Stimulated activated naive CD8-positive, alpha-beta T cell treated with anti-CD3 and anti-CD28 coated beads, Interleukin-15, Interleukin-2, amounts not matched to agents 100 ng/mL and 50 ng/mL, for 24 hours (primary cell): Measurements from ENCODE around the gene WWC2.

Source experiments
- H3K27ac Mint-ChIP-seq: one replicate; pipeline ENCODE4 v1.8.0; 2021; ENCODE audit warnings: mild to moderate bottlenecking, mixed read lengths
- H3K27me3 Mint-ChIP-seq: one replicate; pipeline ENCODE4 v1.8.0; 2021; ENCODE audit warnings: mixed read lengths
- H3K36me3 Mint-ChIP-seq: one replicate; pipeline ENCODE4 v1.8.0; 2021; ENCODE audit warnings: low read depth, mixed read lengths
- H3K4me1 Mint-ChIP-seq: one replicate; pipeline ENCODE4 v1.8.0; 2021; ENCODE audit warnings: low read depth, mixed read lengths
- H3K4me3 Mint-ChIP-seq: one replicate; pipeline ENCODE4 v1.8.0; 2021; ENCODE audit warnings: mild to moderate bottlenecking, mixed read lengths
- H3K9me3 Mint-ChIP-seq: one replicate; pipeline ENCODE4 v1.8.0; 2021; ENCODE audit warnings: mixed read lengths

WWC2 gene

GRCh38 chr4:183163135-183163534 lies 64.1 kb downstream of the WWC2 start:
- Mint-ChIP-seq H3K4me1 (peaks cover 3% of the 10 kb centered on the region), H3K4me3 (no peak overlapping the region), H3K9me3 (no peaks in the 10 kb centered on the region), H3K36me3 (no peaks in the 10 kb centered on the region), H3K27ac (no peak overlapping the region), H3K27me3 (peaks cover 21% of the 10 kb centered on the region)

GRCh38 chr4:183164963-183165362 lies 65.9 kb downstream of the WWC2 start:
- Mint-ChIP-seq H3K27ac (no peak overlapping the region), H3K9me3 (no peaks in the 10 kb centered on the region)

GRCh38 chr4:183165376-183165775 lies 66.3 kb downstream of the WWC2 start:
- peaks cover 17% of the 10 kb centered on the region for H3K27me3 Mint-ChIP-seq
- no peaks in the 10 kb centered on the region for H3K36me3 Mint-ChIP-seq
- H3K9me3 Mint-ChIP-seq, result no peaks in the 10 kb centered on the region
- no peak overlapping the region for H3K4me3 Mint-ChIP-seq
- H3K27ac Mint-ChIP-seq, result no peak overlapping the region
- H3K4me1 Mint-ChIP-seq, result no peaks in the 10 kb centered on the region

More at GRCh38 chr4:183164963-183165362, 65.9 kb downstream of the WWC2 start:
- H3K36me3 Mint-ChIP-seq, result no peaks in the 10 kb centered on the region
- H3K4me1 Mint-ChIP-seq, result no peaks in the 10 kb centered on the region
- peaks cover 17% of the 10 kb centered on the region for H3K27me3 Mint-ChIP-seq
- H3K4me3 Mint-ChIP-seq, result no peak overlapping the region

- Mint-ChIP-seq H3K36me3 (no peaks in the 10 kb centered on the region), H3K4me3 (no peak overlapping the region), H3K27me3 (peaks cover 10% of the 10 kb centered on the region), H3K9me3 (no peaks in the 10 kb centered on the region), H3K4me1 (no peaks in the 10 kb centered on the region), H3K27ac (no peak overlapping the region)
Observed at GRCh38 chr4:183170894-183171293, 71.8 kb downstream of the WWC2 start.

GRCh38 chr4:183171484-183172267 lies 72.6 kb downstream of the WWC2 start:
- Mint-ChIP-seq H3K9me3 (no peaks in the 10 kb centered on the region), H3K4me1 (no peaks in the 10 kb centered on the region), H3K4me3 (no peak overlapping the region), H3K27ac (no peak overlapping the region), H3K27me3 (peaks cover 10% of the 10 kb centered on the region), H3K36me3 (no peaks in the 10 kb centered on the region)

GRCh38 chr4:183172881-183173280 lies 73.8 kb downstream of the WWC2 start:
- no peak overlapping the region for H3K4me3 Mint-ChIP-seq
- no peaks in the 10 kb centered on the region for H3K4me1 Mint-ChIP-seq
- H3K9me3 Mint-ChIP-seq, result no peaks in the 10 kb centered on the region
- H3K27me3 Mint-ChIP-seq, result peaks cover 4% of the 10 kb centered on the region
- H3K27ac Mint-ChIP-seq, result no peak overlapping the region
- H3K36me3 Mint-ChIP-seq, result no peaks in the 10 kb centered on the region

- H3K27me3 Mint-ChIP-seq, result peaks cover 4% of the 10 kb centered on the region
- H3K4me3 Mint-ChIP-seq, result no peak overlapping the region
- no peaks in the 10 kb centered on the region for H3K9me3 Mint-ChIP-seq
- no peaks in the 10 kb centered on the region for H3K4me1 Mint-ChIP-seq
- no peaks in the 10 kb centered on the region for H3K36me3 Mint-ChIP-seq
- H3K27ac Mint-ChIP-seq, result no peak overlapping the region
Observed at GRCh38 chr4:183173580-183174526, 74.8 kb downstream of the WWC2 start.

- Mint-ChIP-seq H3K4me3 (no peak overlapping the region), H3K9me3 (no peaks in the 10 kb centered on the region), H3K4me1 (no peaks in the 10 kb centered on the region), H3K27me3 (peaks cover 19% of the 10 kb centered on the region), H3K27ac (no peak overlapping the region), H3K36me3 (no peaks in the 10 kb centered on the region)
Observed at GRCh38 chr4:183175631-183176232, 76.7 kb downstream of the WWC2 start.

- Mint-ChIP-seq H3K9me3 (no peaks in the 10 kb centered on the region), H3K27me3 (peaks cover 19% of the 10 kb centered on the region), H3K27ac (no peak overlapping the region)
Observed at GRCh38 chr4:183177001-183177400, 77.9 kb downstream of the WWC2 start.

GRCh38 chr4:183178201-183178600 lies 79.1 kb downstream of the WWC2 start:
- H3K9me3 Mint-ChIP-seq, result no peaks in the 10 kb centered on the region
- H3K36me3 Mint-ChIP-seq, result no peaks in the 10 kb centered on the region
- H3K4me3 Mint-ChIP-seq, result no peak overlapping the region
- H3K27me3 Mint-ChIP-seq, result peaks cover 19% of the 10 kb centered on the region
- no peaks in the 10 kb centered on the region for H3K4me1 Mint-ChIP-seq
- H3K27ac Mint-ChIP-seq, result no peak overlapping the region

More at GRCh38 chr4:183177001-183177400, 77.9 kb downstream of the WWC2 start:
- H3K36me3 Mint-ChIP-seq, result no peaks in the 10 kb centered on the region
- H3K4me1 Mint-ChIP-seq, result no peaks in the 10 kb centered on the region
- H3K4me3 Mint-ChIP-seq, result no peak overlapping the region

- Mint-ChIP-seq H3K4me1 (peaks cover 3% of the 10 kb centered on the region), H3K36me3 (no peaks in the 10 kb centered on the region), H3K27ac (no peak overlapping the region), H3K27me3 (peaks cover 23% of the 10 kb centered on the region), H3K4me3 (no peak overlapping the region), H3K9me3 (peaks cover 6% of the 10 kb centered on the region)
Observed at GRCh38 chr4:183180096-183180495, 81.0 kb downstream of the WWC2 start.

GRCh38 chr4:183180621-183181020 lies 81.6 kb downstream of the WWC2 start:
- peaks cover 6% of the 10 kb centered on the region for H3K9me3 Mint-ChIP-seq
- H3K27me3 Mint-ChIP-seq, result peaks cover 23% of the 10 kb centered on the region
- H3K4me1 Mint-ChIP-seq, result peaks cover 8% of the 10 kb centered on the region
- H3K27ac Mint-ChIP-seq, result no peak overlapping the region
- H3K36me3 Mint-ChIP-seq, result no peaks in the 10 kb centered on the region
- H3K4me3 Mint-ChIP-seq, result no peak overlapping the region

GRCh38 chr4:183181081-183181480 lies 82.0 kb downstream of the WWC2 start:
- Mint-ChIP-seq H3K4me1 (peaks cover 8% of the 10 kb centered on the region), H3K27me3 (peaks cover 23% of the 10 kb centered on the region), H3K4me3 (no peak overlapping the region)

GRCh38 chr4:183182873-183183725 lies 84.0 kb downstream of the WWC2 start:
- no peak overlapping the region for H3K4me3 Mint-ChIP-seq
- peaks cover 6% of the 10 kb centered on the region for H3K9me3 Mint-ChIP-seq
- H3K4me1 Mint-ChIP-seq, result peaks cover 8% of the 10 kb centered on the region
- peaks cover 28% of the 10 kb centered on the region for H3K27me3 Mint-ChIP-seq
- H3K27ac Mint-ChIP-seq, result no peak overlapping the region
- no peaks in the 10 kb centered on the region for H3K36me3 Mint-ChIP-seq

More at GRCh38 chr4:183181081-183181480, 82.0 kb downstream of the WWC2 start:
- Mint-ChIP-seq H3K27ac (no peak overlapping the region), H3K36me3 (no peaks in the 10 kb centered on the region), H3K9me3 (peaks cover 6% of the 10 kb centered on the region)
